ENCODE results near the gene DYNC2I2. TPM values are rescaled to one million over a fixed set of nuclear protein-coding genes. Genes with fewer than 3 reads are reported as not detected.

Gene DYNC2I2
- total RNA-seq, 3 donors from 2014 or later, result 23.7 to 67.0 (median 54.1) TPM

DNA sequence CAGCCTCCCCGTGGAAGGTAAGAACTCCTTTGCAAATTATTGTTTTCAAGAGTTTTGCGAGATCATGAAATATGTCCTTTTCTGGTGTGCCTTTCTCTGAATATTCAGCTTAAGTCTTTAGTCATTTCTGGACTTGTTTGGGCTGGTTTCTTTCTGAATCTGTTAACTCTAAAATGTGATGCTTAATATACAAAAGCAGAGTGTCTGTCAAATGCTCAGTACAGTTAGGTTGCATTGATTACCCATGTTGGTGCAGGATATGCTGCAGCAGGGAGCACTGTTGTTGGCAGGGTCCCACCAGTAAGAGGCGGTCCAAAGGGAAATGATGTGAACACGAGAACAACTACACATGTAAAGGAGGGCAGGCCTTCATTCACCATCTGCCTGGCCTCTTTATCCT lies 56.5 kb downstream of the DYNC2I2 start:
- H3K27ac ChIP-seq, result no peak overlapping the region

GRCh38 chr9:128595471-128595870 lies 61.2 kb downstream of the DYNC2I2 start:
- Histone ChIP-seq H3K36me3 (peaks cover 16% of the 10 kb centered on the region), H3K9me3 (no peaks in the 10 kb centered on the region), H3K27me3 (no peaks in the 10 kb centered on the region), H3K4me1 (no peaks in the 10 kb centered on the region), H3K4me3 (no peak overlapping the region), H3K27ac (no peak overlapping the region)
- TF ChIP-seq, protein P1, sequence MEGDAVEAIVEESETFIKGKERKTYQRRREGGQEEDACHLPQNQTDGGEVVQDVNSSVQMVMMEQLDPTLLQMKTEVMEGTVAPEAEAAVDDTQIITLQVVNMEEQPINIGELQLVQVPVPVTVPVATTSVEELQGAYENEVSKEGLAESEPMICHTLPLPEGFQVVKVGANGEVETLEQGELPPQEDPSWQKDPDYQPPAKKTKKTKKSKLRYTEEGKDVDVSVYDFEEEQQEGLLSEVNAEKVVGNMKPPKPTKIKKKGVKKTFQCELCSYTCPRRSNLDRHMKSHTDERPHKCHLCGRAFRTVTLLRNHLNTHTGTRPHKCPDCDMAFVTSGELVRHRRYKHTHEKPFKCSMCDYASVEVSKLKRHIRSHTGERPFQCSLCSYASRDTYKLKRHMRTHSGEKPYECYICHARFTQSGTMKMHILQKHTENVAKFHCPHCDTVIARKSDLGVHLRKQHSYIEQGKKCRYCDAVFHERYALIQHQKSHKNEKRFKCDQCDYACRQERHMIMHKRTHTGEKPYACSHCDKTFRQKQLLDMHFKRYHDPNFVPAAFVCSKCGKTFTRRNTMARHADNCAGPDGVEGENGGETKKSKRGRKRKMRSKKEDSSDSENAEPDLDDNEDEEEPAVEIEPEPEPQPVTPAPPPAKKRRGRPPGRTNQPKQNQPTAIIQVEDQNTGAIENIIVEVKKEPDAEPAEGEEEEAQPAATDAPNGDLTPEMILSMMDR (IDR thresholded peaks at IDR 0.05), result no peak
- TF ChIP-seq POLR2AphosphoS5 (IDR thresholded peaks at IDR 0.05) (no peak), POLR2A (IDR thresholded peaks at IDR 0.05) (no peak)
- DNase-seq (ENCODE audit: low spot score in 2 of 2), result no peak
- intact Hi-C loops (cut with DNase I; ENCODE audit: low total_unique reads), result no loop called here

More for the DNA sequence above, 56.5 kb downstream of the DYNC2I2 start:
- H3K4me1 ChIP-seq, result no peaks in the 10 kb centered on the region
- intact Hi-C loops (cut with DNase I; ENCODE audit: low total_unique reads), result no loop called here
- TF ChIP-seq POLR2AphosphoS5 (IDR thresholded peaks at IDR 0.05) (no peak), POLR2A (IDR thresholded peaks at IDR 0.05) (no peak)
- TF ChIP-seq, protein P1 (IDR thresholded peaks at IDR 0.05), result no peak
- DNase-seq (ENCODE audit: low spot score in 2 of 2), result no peak
- no peaks in the 10 kb centered on the region for H3K9me3 ChIP-seq
- peaks cover 4% of the 10 kb centered on the region for H3K36me3 ChIP-seq
- no peaks in the 10 kb centered on the region for H3K27me3 ChIP-seq
- no peak overlapping the region for H3K4me3 ChIP-seq

- H3K9me3 ChIP-seq, result no peaks in the 10 kb centered on the region
- H3K36me3 ChIP-seq, result peaks cover 16% of the 10 kb centered on the region
- DNase-seq (ENCODE audit: low spot score in 2 of 2), result no peak
- no peak overlapping the region for H3K4me3 ChIP-seq
- H3K27me3 ChIP-seq, result no peaks in the 10 kb centered on the region
- intact Hi-C loops (cut with DNase I; ENCODE audit: low total_unique reads), result no loop called here
- TF ChIP-seq POLR2A (IDR thresholded peaks at IDR 0.05) (no peak), POLR2AphosphoS5 (IDR thresholded peaks at IDR 0.05) (no peak)
- TF ChIP-seq, protein P1 (IDR thresholded peaks at IDR 0.05), result no peak
- no peak overlapping the region for H3K27ac ChIP-seq
- H3K4me1 ChIP-seq, result no peaks in the 10 kb centered on the region
These were observed 62.8 kb downstream of the DYNC2I2 start for GRCh38 chr9:128593856-128594255.

- Histone ChIP-seq H3K4me3 (no peak overlapping the region), H3K9me3 (no peaks in the 10 kb centered on the region), H3K27ac (no peak overlapping the region), H3K4me1 (no peaks in the 10 kb centered on the region), H3K27me3 (no peaks in the 10 kb centered on the region), H3K36me3 (peaks cover 16% of the 10 kb centered on the region)
- TF ChIP-seq POLR2AphosphoS5 (IDR thresholded peaks at IDR 0.05), result no peak
- DNase-seq (ENCODE audit: low spot score in 2 of 2), result no peak
- intact Hi-C loops (cut with DNase I; ENCODE audit: low total_unique reads), result no loop called here
These were observed 63.6 kb downstream of the DYNC2I2 start for GRCh38 chr9:128593039-128593438.

DNA sequence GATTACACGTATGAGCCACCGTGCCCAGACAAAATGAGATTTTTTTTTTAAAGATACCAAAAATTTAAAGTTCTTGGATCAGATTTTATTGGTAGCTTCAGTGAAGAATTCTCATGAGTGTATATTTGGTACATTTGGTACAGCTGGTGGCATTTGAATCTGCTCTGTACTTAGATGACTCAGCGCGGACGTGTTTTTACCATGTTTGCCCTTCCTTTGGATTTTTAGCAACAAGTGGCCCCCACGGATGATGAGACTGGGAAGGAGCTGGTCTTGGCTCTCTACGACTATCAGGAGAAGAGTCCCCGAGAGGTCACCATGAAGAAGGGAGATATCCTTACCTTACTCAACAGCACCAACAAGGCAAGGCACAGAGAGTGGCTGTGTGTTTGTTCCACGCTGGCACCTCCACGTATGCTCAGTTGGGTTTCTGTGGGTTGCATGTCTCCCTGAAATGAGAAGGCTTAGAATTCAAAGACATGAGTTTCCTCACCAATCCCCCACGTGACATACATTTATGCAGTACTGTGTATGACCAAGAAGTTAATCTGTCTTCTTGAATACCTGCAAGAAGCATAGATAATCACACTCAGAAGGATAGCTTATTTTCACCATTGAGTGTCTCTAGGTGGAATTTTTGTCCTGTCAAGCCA lies 67.9 kb downstream of the DYNC2I2 start:
- Histone ChIP-seq H3K9me3 (no peaks in the 10 kb centered on the region), H3K27ac (no peak overlapping the region), H3K4me1 (no peaks in the 10 kb centered on the region), H3K36me3 (peaks cover 16% of the 10 kb centered on the region), H3K4me3 (no peak overlapping the region), H3K27me3 (no peaks in the 10 kb centered on the region)
- no peak for TF ChIP-seq POLR2A (IDR thresholded peaks at IDR 0.05)
- TF ChIP-seq, protein P1 (IDR thresholded peaks at IDR 0.05), result no peak
- TF ChIP-seq POLR2AphosphoS5 (IDR thresholded peaks at IDR 0.05), result no peak
- no peak for DNase-seq (ENCODE audit: low spot score in 2 of 2)
- intact Hi-C loops (cut with DNase I; ENCODE audit: low total_unique reads), result no loop called here

Data from breast epithelium (tissue), 4 donors.